OCI-LY3 (cell line): Measurements from ENCODE around the gene CNOT2.

ENCODE experiments used
- CTCF ChIP-seq: fragments of 200-600, 300-600 bp; sonication (generic); IDR thresholded peaks from 2 replicates; pipeline ENCODE4 v1.5.1; 2014; ENCODE audit warnings: antibody characterized with exemption, low read length, low read depth
- EZH2phosphoT487 ChIP-seq: fragments of 200-600 bp; shearing (Covaris generic); IDR thresholded peaks from 2 replicates; pipeline ENCODE4 v1.6.1; 2018; ENCODE audit warnings: antibody characterized with exemption, mixed run types, low read depth

DNA sequence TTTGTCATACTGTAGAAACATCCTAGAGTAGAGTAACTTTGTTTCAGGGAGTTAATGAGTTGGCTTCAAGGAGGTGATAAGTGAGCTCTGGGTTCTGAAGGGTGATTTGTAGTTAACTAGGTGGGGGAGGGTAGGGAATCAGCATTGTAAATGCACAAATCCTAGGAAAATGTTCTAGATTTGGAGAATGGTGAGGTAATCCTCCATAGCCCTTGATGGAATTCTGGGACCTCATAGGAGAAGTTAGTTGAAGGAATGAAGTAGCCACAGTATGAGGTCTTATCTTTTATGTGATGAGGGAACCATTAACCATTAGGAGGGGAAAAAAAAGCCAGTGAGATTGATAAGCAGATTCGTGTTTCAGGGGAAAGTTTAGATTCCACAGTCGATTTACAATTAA, 8.0 kb downstream of the CNOT2 start:
- TF ChIP-seq CTCF (no peak), EZH2phosphoT487 (no peak)
